Measurements from ENCODE around the gene TSPAN4. TPM values are rescaled to one million over a fixed set of nuclear protein-coding genes. Genes with fewer than 3 reads are reported as not detected.

TSPAN4 gene
- total and polyA plus RNA-seq, 2 of the 13 experiments (the other 11 are each of a cell fraction or from before 2014, with no cell fraction given), result 31.7 to 68.3 TPM

GRCh38 chr11:809287-810039 is 33.2 kb upstream of the TSPAN4 start, which contains the start of gene RPLP2 (continued):
- TF ChIP-seq SMARCE1 (IDR thresholded peaks at IDR 0.05; ENCODE audit: borderline replicate concordance) (no peak), MEIS1 (CRISPR knock-in tag; IDR thresholded peaks at IDR 0.05; ENCODE audit: borderline replicate concordance) (peak; percentile 18), ZNF329 (CRISPR knock-in tag; IDR thresholded peaks at IDR 0.05; ENCODE audit: low read depth) (peak; percentile 75; the same call in 1 of the 2 replicates), FLYWCH1 (CRISPR knock-in tag; IDR thresholded peaks at IDR 0.05) (no peak), ZUFSP (CRISPR knock-in tag; IDR thresholded peaks at IDR 0.05; ENCODE audit: borderline replicate concordance) (no peak), RFX3 (CRISPR knock-in tag; IDR thresholded peaks at IDR 0.05) (no peak), ZNF691 (CRISPR knock-in tag; IDR thresholded peaks at IDR 0.05; ENCODE audit: borderline replicate concordance, low read depth) (peak; percentile 22; the same call in 1 of the 2 replicates), CENPT (CRISPR knock-in tag; IDR thresholded peaks at IDR 0.05; ENCODE audit: low read depth) (peak; percentile 74), ZBTB40 (IDR thresholded peaks at IDR 0.05) (peak; percentile 38; the same call in 1 of the 2 replicates), ZBTB40 (CRISPR knock-in tag; IDR thresholded peaks at IDR 0.05) (peak; percentile 80; the same call in 1 of the 2 replicates), ZNF513 (CRISPR knock-in tag; conservative IDR thresholded peaks at IDR 0.05) (no peak), ZNF770 (CRISPR knock-in tag; IDR thresholded peaks at IDR 0.05) (no peak), SP2 (CRISPR knock-in tag; IDR thresholded peaks at IDR 0.05) (peak; percentile 72)
